GM12878 (cell line): Measurements from ENCODE around the gene ZWILCH. TPM values are rescaled to one million over a fixed set of nuclear protein-coding genes. Genes with fewer than 3 reads are reported as not detected.

Experiments
- ATAC-seq: fragments of 200-7000 bp; cut with Tn5 transposase; 3 replicates; pipeline ENCODE4 v1.9.1; 2020; ENCODE audit warnings: mild to moderate bottlenecking, moderate library complexity
- BruUV-seq: library from RNA; stranded (reverse); fragments of 400-500 nt; replicated peaks from 2 replicates; lab custom pipeline; 2021; lab: Mats Ljungman, UMichigan
- CTCF ChIA-PET: fragments of 300-600 bp; sonication (Branson Sonifier 250); formaldehyde crosslinking; extraction: SDS; loops from one replicate; lab custom pipeline; 2021; ENCODE audit warnings: inconsistent platforms; lab: Yijun Ruan, JAX
- POLR2A ChIA-PET: fragments of 350-600 bp; formaldehyde crosslinking; extraction: SDS; loops from one replicate; lab custom pipeline; 2021; ENCODE audit warnings: inconsistent platforms; lab: Charles Lee
- RAD21 ChIA-PET: fragments of 300-600 bp; sonication (Branson Sonifier 250); formaldehyde crosslinking; loops from one replicate; lab custom pipeline; 2023; ENCODE audit warnings: antibody characterized with exemption; ENCODE audit not compliant: unreplicated experiment; lab: Charles Lee
- SMC1A ChIA-PET: fragments of 300-600 bp; sonication (Branson Sonifier 250); formaldehyde crosslinking; loops from one replicate; lab custom pipeline; 2023; ENCODE audit not compliant: unreplicated experiment, uncharacterized antibody; lab: Charles Lee
- DNase-seq: peaks from one replicate; pipeline ENCODE4 v3.0.0-alpha.2; 2011; ENCODE audit warnings: low read depth, low spot score
- FAIRE-seq: peaks from 3 replicates; lab custom pipeline; 2011; peaks lifted over from hg19 to GRCh38; lab: Jason Lieb, UNC
- H2AFZ ChIP-seq: 2 replicates; pipeline ENCODE4 v1.6.0; 2011; ENCODE audit warnings: low read depth, low read length, control low read depth; ENCODE audit not compliant: control insufficient read depth
- H3K27ac ChIP-seq: 2 replicates; pipeline ENCODE4 v1.5.1; 2011; ENCODE audit warnings: control low read depth; ENCODE audit not compliant: control insufficient read depth, insufficient read depth
- H3K27me3 ChIP-seq, 2 experiments: replicated peaks in 1 of 2; 2 replicates each; pipeline versions ENCODE4 v1.6.0 to v1.6.1; 2011; ENCODE audit warnings: low read length in 1 of 2; ENCODE audit not compliant: control insufficient read depth in 2 of 2, insufficient read depth in 2 of 2
- H3K36me3 ChIP-seq, 2 experiments: 2 replicates each; pipeline ENCODE4 v1.5.1; 2011; ENCODE audit warnings: low read length in 1 of 2; ENCODE audit not compliant: control insufficient read depth in 2 of 2, insufficient read depth in 2 of 2
- H3K4me1 ChIP-seq: 2 replicates; pipeline ENCODE4 v1.6.1; 2011; ENCODE audit warnings: mild to moderate bottlenecking, low read length, moderate library complexity, mixed read lengths; ENCODE audit not compliant: control insufficient read depth, insufficient read depth
- H3K4me2 ChIP-seq: 2 replicates; pipeline ENCODE4 v1.6.0; 2011; ENCODE audit warnings: control low read depth; ENCODE audit not compliant: control insufficient read depth, insufficient read depth
- H3K4me3 ChIP-seq: fragments of 200-600 bp; sonication (generic); 2 replicates; pipeline ENCODE4 v1.5.1; 2016
- H3K79me2 ChIP-seq: 2 replicates; pipeline ENCODE4 v1.6.0; 2011; ENCODE audit warnings: low read length; ENCODE audit not compliant: control insufficient read depth, insufficient read depth
- H3K9ac ChIP-seq: 2 replicates; pipeline ENCODE4 v1.8.0; 2011; ENCODE audit warnings: low read length, control low read depth, mixed read lengths; ENCODE audit not compliant: control insufficient read depth, insufficient read depth
- H3K9me3 ChIP-seq: replicated peaks from 3 replicates; pipeline ENCODE4 v1.5.1; 2011; ENCODE audit warnings: mild to moderate bottlenecking, low read length; ENCODE audit not compliant: control insufficient read depth, insufficient read depth
- H4K20me1 ChIP-seq: 2 replicates; pipeline ENCODE4 v1.6.0; 2011; ENCODE audit not compliant: control insufficient read depth, insufficient read depth
- CBX3 ChIP-seq: fragments of 200-600 bp; sonication (generic); IDR thresholded peaks from 2 replicates; pipeline ENCODE4 v1.6.1; 2016; ENCODE audit warnings: low read depth, borderline replicate concordance
- CEBPB ChIP-seq, 2 experiments: fragments of 150-350 bp in 1 of 2; IDR thresholded peaks; 2 replicates each; pipeline ENCODE4 v1.6.1; 2012 to 2014; ENCODE audit warnings: low read depth in 2 of 2, low read length in 2 of 2, borderline replicate concordance in 1 of 2, inconsistent platforms in 1 of 2
- ELK1 ChIP-seq: IDR thresholded peaks from 2 replicates; pipeline ENCODE4 v1.6.1; 2012; ENCODE audit warnings: low read depth, low read length, improper control_type of control experiment
- ESRRA ChIP-seq: IDR thresholded peaks from 2 replicates; pipeline ENCODE4 v1.6.1; 2012; ENCODE audit warnings: mild to moderate bottlenecking, low read length, improper control_type of control experiment
- HDAC2 ChIP-seq: fragments of 200-600 bp; sonication (generic); IDR thresholded peaks from 2 replicates; pipeline ENCODE4 v1.6.1; 2017
- HDGF ChIP-seq: fragments of 450-650 bp; IDR thresholded peaks from 2 replicates; pipeline ENCODE4 v1.6.1; 2016; ENCODE audit warnings: antibody characterized with exemption
- KDM1A ChIP-seq: fragments of 200-600 bp; sonication (generic); IDR thresholded peaks from 2 replicates; pipeline ENCODE4 v1.6.1; 2016; ENCODE audit warnings: borderline replicate concordance
- MXI1 ChIP-seq: fragments of 150-350 bp; IDR thresholded peaks from 2 replicates; pipeline ENCODE4 v1.6.1; 2011; ENCODE audit warnings: low read depth, mild to moderate bottlenecking, inconsistent platforms, low read length, improper control_type of control experiment
- NFXL1 ChIP-seq: fragments of 450-650 bp; IDR thresholded peaks from 2 replicates; pipeline ENCODE4 v1.6.1; 2017; ENCODE audit warnings: antibody characterized with exemption, mild to moderate bottlenecking, borderline replicate concordance
- POU2F2 ChIP-seq: IDR thresholded peaks from 3 replicates; pipeline ENCODE4 v1.6.1; 2011; ENCODE audit warnings: low read depth, mild to moderate bottlenecking, low read length, borderline replicate concordance
- RFX5 ChIP-seq: IDR thresholded peaks from 2 replicates; pipeline ENCODE4 v1.6.1; 2011; ENCODE audit warnings: low read depth, low read length, improper control_type of control experiment
- TARDBP ChIP-seq: IDR thresholded peaks from 2 replicates; pipeline ENCODE4 v1.6.1; 2016; ENCODE audit warnings: borderline replicate concordance
- in situ Hi-C: fragments of 300-500 bp; cut with MboI; formaldehyde crosslinking; loops from 9 replicates; pipeline ENCODE4 v1.14.3; 2018; ENCODE audit warnings: mixed read lengths
- intact Hi-C: fragments of 100-400 bp; cut with micrococcal nuclease; formaldehyde crosslinking; loops from one replicate; pipeline ENCODE4 v1.14.2; 2022; ENCODE audit not compliant: unreplicated experiment
- polyA plus RNA-seq, 11 experiments: library from polyadenylated mRNA; depleted of rRNA in 4 of 11; unstranded in 6 of 11; stranded (reverse) in 5 of 11; fragments of >200 nt; fragmentation: Nextera tagmentation in 4 of 11; fragmentation: Illumina TruSeq in 1 of 11; extraction: Ambion mirVana in 4 of 11; extraction: Trizol in 1 of 11; gene quantifications; 1 replicate in 1 of 11; 2 replicates in 10 of 11; pipeline versions ENCODE4 v1.2.1 to v1.2.3, GENCODE V29; 2011 to 2016; ENCODE audit warnings: inconsistent platforms in 2 of 11, missing spikeins in 2 of 11, low read depth in 1 of 11
- total RNA-seq, 4 experiments: library from RNA; depleted of rRNA in 3 of 4; stranded (reverse); fragments of >200 nt in 3 of 4; fragmentation: Illumina TruSeq in 1 of 4; extraction: Trizol in 1 of 4; gene quantifications; 2 replicates each; pipeline versions ENCODE4 v1.2.1 to v1.2.3, GENCODE V29; 2013 to 2021
- TF ChIP-seq, protein P1 (sequence below): fragments of 450-650 bp; IDR thresholded peaks from 2 replicates; pipeline ENCODE4 v1.6.1; 2018; ENCODE audit warnings: borderline replicate concordance, mild to moderate bottlenecking; ENCODE audit not compliant: partially characterized antibody
- TF ChIP-seq, protein P2 (sequence below): IDR thresholded peaks from 2 replicates; pipeline ENCODE4 v1.6.1; 2012; ENCODE audit warnings: low read length, inconsistent platforms

ZWILCH gene
- total and polyA plus RNA-seq, 10 of the 15 experiments (the other 5 are each of a cell fraction or from before 2014, with no cell fraction given), result 15.6 to 73.9 (median 32.4) TPM

- no TSS peak for BruUV-seq
- H3K79me2 ChIP-seq, result no peaks in the 10 kb centered on the region
- no peak overlapping the region for H2AFZ ChIP-seq
- in situ Hi-C loops, result no loop called here
- no peaks in the 10 kb centered on the region for H3K9me3 ChIP-seq
- POLR2A ChIA-PET, result no interaction called here
- no peak for FAIRE-seq
- CTCF ChIA-PET, result no interaction called here
- H3K27ac ChIP-seq, result no peak overlapping the region
- RAD21 ChIA-PET, result no interaction called here
- no peaks in the 10 kb centered on the region for H3K36me3 ChIP-seq
- TF ChIP-seq TARDBP (no peak), CEBPB (IDR thresholded peaks at IDR 0.05; ENCODE audit: borderline replicate concordance in 1 of 2, low read depth in 2 of 2, low read length in 2 of 2) (no peak), KDM1A (no peak), POU2F2 (no peak), CBX3 (no peak), MXI1 (no peak), HDAC2 (no peak), HDGF (no peak), NFXL1 (no peak), ELK1 (no peak), ESRRA (no peak), RFX5 (no peak)
- TF ChIP-seq, protein P1, sequence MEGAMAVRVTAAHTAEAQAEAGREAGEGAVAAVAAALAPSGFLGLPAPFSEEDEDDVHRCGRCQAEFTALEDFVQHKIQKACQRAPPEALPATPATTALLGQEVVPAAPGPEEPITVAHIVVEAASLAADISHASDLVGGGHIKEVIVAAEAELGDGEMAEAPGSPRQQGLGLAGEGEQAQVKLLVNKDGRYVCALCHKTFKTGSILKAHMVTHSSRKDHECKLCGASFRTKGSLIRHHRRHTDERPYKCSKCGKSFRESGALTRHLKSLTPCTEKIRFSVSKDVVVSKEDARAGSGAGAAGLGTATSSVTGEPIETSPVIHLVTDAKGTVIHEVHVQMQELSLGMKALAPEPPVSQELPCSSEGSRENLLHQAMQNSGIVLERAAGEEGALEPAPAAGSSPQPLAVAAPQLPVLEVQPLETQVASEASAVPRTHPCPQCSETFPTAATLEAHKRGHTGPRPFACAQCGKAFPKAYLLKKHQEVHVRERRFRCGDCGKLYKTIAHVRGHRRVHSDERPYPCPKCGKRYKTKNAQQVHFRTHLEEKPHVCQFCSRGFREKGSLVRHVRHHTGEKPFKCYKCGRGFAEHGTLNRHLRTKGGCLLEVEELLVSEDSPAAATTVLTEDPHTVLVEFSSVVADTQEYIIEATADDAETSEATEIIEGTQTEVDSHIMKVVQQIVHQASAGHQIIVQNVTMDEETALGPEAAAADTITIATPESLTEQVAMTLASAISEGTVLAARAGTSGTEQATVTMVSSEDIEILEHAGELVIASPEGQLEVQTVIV, result no peak
- TF ChIP-seq, protein P2, sequence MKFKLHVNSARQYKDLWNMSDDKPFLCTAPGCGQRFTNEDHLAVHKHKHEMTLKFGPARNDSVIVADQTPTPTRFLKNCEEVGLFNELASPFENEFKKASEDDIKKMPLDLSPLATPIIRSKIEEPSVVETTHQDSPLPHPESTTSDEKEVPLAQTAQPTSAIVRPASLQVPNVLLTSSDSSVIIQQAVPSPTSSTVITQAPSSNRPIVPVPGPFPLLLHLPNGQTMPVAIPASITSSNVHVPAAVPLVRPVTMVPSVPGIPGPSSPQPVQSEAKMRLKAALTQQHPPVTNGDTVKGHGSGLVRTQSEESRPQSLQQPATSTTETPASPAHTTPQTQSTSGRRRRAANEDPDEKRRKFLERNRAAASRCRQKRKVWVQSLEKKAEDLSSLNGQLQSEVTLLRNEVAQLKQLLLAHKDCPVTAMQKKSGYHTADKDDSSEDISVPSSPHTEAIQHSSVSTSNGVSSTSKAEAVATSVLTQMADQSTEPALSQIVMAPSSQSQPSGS, result no peak
- H3K4me3 ChIP-seq, result no peak overlapping the region
- H3K4me1 ChIP-seq, result no peaks in the 10 kb centered on the region
- no peak for ATAC-seq
- SMC1A ChIA-PET, result no interaction called here
- H3K4me2 ChIP-seq, result no peak overlapping the region
- intact Hi-C loops, result no loop called here
- no peak for DNase-seq
- no peaks in the 10 kb centered on the region for H4K20me1 ChIP-seq
- H3K9ac ChIP-seq, result no peak overlapping the region
- peaks cover 0 to 2% of the 10 kb centered on the region in 2 experiments; a peak in 2 of 4 replicates for H3K27me3 ChIP-seq
Observed at GRCh38 chr15:66595332-66595731, 90.2 kb downstream of the ZWILCH start.
